Measurements from ENCODE around the gene ASB1.

Gene ASB1

DNA sequence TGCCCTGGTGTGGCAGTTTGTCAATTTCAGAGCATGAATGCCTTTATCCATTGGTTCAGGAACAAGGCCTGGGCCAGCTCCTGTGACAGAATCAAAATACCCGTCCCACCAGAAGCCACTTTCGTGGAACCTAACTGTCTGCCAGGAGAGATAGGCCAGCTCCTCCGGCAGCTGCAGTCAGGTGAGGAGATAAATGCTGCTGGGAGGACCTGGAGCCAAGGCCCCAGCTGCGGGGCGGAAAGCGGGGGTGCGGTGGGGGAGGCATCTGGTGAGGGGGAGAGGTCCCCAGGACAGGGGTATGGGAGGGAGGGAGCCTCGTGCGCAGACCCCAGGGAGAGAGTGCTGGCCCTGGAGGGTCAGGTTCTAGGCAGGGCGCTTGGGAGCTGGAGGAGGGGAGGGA, 4.4 kb upstream of the ASB1 start:
- DNase-seq (ENCODE audit: low read depth in 2 of 2, low spot score in 1 of 2) = no peak

DNA sequence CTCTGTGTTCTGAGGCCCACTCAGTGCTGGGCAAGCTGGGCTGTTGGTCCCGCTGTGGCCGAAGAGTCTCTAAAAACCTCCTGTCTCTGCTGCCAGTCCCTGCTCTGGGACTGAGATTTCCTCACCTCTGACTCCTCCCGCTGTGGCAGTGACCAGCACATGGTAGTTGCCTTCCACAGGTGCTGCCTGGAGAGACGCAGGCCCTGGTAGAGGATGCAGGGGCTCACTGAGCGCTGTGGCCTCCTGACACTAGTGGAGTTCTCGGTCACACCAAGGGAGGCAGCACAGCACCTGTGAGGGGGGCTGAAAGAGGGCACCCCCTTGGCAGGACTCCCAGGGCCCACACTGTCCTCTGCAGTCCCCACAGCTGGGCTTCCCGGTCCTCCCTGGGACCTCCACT, 3.8 kb upstream of the ASB1 start:
- DNase-seq (ENCODE audit: low read depth in 2 of 2, low spot score in 1 of 2) = no peak

DNA sequence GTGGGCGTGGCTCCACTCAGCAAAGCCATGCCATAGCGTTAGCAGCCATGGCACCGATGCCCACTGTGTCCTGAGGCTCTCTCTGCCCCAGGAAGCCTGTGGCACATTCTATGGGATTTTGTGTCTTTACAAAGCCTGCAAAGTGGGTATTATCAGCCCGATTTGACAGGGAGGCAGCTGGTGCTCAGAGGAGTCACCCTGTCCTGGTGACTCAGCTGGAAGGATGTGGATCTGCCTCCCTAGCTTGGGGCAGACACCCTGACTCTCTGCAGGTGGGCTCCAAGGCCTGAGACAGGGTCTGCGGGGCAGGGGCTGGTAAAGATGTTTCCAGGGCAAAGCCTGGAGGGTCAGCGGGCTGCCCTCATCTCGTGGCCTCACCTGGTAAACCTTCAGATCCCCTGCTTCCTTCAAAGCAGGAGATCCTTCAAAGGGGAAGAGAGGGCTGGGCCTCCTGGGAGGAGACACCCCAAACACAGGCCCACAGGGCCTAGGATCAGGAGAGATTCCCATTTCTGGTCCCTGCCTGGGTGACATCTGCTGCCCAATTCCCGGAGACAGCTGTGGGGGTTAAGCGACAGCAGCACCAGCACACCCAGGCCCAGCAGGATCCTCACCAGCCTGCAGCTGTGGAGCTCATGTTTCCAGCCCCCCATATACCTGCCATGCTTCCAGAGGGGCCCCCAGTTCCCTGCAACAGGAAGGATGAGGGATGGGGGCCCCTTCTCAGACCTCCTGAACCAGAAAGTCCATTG, 3.0 kb upstream of the ASB1 start:
- no peak for DNase-seq (ENCODE audit: low read depth in 2 of 2, low spot score in 1 of 2)

DNA sequence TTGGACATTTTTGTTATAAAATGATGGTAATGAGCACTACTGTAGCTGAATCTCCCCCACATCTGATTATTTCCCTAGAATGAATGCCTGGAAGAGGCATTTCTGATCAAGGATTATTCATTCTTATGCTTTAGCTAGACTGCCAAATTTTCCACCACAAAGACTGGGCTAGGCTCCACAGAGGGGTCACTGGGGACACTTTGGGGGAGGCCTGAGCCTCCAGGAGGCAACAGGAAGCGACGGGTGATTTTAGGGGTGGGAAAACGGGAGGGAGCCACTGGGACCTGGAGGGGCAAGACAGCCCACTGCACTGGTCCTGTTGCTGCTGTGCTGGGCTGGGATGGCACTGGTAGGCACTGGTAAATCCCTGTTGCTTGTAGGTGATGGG, 2.4 kb upstream of the ASB1 start:
- no peak for DNase-seq (ENCODE audit: low read depth in 2 of 2, low spot score in 1 of 2)

DNA sequence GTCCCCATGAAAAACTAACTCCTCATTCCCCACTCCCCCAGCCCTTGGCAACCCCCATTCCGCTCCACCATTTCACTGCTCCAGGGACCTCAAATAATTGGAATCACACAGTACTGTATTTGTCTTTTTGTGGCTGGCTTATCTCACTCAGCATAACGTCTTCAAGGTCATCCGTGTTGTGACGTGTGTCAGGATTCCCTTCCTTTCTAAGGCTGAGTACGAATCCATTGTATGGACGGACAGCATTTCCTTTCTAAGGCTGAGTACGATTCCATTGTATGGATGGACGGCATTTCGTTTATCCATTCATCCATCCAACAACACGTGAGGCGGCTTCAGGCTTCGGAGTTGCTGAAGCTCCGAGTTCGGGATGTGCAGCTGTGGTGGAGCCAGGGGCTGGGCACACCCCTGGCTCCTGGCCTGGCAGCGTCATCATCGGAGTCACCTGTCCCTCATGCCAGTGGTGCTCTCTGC, 1.2 kb upstream of the ASB1 start:
- DNase-seq (ENCODE audit: low read depth in 2 of 2, low spot score in 1 of 2) = no peak

DNA sequence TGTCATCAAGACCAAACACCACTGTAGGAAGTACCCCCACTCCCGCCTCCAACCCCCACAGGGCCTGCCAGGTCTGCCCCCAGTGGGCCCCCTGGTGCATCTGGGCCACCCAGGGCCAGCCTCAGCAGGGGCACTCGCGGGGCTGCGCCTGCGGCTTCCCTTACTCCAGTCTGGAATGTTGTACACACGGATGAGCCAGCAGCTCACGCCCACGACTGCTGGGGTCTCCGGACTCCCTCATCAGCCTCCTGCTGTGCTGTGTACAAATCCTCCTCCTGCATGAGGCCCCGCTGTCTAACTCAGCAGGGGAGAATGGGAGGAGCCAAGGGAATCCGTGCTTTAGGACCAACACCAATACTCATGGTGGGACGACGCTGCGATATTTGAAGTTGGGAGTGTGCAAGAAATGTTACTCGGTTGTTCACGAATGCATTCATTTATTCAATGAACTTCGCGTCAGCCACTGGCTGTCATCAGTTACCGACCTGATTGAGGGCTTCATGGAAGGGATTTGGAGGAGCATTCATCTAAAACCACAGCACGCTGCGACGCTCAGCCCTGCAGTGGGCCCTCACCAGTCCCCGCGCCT, 654 bp upstream of the ASB1 start:
- DNase-seq (ENCODE audit: low read depth in 2 of 2, low spot score in 1 of 2) = no peak

DNA sequence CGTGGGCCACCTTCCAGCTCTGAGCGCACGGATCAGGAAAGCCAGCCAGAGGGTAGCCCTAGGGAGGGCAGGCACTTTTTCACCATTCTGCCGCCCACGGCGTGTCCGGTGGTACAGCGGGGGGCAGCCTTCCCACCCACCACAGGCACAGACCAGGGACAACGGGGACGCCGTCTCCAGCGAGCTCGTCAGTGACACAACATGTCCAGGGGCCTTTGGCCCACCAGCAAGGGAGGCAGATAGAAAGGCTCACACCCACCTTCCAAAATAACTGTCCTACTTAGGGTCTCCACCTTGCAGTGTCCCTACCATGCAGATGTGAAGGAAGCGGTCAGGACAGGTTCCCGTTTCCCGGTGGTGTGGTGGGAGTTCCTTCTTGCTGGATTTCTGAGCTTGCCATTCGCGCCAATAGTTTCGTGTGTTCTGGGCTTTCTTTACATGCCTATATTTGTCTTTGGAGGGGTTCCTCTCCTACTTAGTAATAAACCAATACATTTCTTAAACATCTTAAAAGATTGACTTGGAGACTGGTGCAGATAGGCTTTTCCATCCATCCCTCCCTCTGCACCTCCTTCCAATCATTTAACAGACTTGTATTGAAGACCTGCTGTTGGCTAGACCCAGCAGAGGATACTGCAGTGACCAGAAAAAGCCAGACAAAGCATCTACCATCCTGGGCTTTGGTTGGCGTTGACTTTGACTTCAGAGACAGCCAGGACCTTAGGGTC, 872 bp downstream of the ASB1 start:
- no peak for DNase-seq (ENCODE audit: low read depth in 2 of 2, low spot score in 1 of 2)

DNA sequence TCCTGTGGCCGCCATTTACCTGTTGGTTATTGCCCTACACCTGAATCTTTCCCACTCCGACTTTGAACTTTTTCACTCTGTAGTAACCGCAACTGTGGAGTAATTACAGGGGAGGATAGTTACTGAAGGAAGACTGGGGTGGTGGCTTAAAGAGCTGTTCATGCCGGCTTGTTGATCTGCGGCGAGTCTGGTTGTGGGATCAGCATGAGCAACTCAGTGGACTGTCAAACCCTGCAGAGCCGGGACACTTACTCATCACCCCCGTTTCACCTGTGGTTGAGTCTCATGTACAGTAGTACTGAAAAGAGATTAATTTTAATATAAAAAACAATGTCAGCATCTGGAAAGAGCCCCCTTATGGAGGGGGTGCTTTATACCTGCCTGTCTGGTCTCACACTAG, 2.1 kb downstream of the ASB1 start:
- DNase-seq (ENCODE audit: low read depth in 2 of 2, low spot score in 1 of 2) = no peak

DNA sequence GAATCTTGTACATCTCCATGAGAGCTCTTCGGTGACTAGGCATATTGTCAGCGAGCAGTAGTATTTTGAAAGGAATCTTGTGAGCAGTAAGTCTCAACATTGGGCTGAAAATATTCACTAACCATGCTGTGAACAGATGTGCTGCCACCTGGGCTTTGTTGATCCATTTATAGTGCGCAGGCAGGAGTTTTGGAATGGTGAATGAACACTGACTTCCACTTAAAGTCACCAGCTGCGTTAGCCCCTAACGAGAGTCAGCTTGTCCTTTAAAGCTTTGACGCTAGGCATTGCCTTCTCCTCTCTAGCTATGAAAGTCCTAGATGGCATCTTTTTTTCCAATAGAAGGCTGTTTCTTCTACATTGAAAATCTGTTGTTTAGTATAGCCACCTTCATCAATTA, 4.1 kb downstream of the ASB1 start:
- DNase-seq (ENCODE audit: low read depth in 2 of 2, low spot score in 1 of 2) = no peak

DNA sequence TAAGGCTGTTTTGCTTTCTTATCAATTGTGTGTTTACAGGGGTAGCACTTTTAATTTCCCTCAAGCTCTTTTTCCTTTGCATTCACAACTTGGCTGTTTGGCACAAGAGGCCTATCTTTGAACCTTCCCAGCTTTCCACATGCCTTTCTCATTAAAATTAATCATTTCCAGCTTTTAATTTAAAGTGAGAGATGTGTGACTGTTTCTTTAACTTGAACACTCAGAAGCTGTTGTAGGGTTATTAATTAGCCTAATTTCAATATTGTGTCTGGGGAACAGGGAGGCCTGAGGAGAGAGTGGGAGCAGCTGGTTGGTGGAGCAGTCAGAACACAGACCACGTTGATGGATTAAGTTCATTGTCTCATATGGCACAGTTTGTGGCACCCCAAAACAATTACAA, 4.7 kb downstream of the ASB1 start:
- DNase-seq (ENCODE audit: low read depth in 2 of 2, low spot score in 1 of 2) = no peak

DNA sequence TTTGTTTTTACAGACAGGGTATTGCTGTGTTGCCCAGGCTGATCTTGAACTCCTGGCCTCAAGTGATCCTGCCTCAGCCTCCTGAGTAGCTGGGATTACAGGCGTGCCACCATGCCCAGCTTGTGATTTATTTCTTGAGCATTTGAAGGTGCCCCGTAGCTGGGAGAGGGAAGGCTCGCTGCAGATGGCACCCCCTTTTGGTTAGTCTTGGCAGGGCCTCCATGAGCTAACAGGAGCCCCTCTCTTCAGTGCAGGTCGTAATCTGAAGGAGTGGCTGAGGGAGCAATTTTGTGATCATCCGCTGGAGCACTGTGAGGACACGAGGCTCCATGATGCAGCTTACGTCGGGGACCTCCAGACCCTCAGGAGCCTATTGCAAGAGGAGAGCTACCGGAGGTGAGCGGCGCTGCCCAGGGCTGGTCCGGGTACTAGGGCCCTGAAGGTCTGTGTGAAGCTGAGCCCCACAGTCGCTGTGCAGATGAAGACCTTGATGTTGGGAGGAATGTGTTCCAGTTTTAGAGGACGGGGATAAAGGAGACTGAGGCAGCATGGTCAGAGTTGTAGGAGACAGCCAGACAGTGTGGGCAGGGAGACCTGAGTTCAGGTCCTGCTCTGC, 6.7 kb downstream of the ASB1 start:
- no peak for DNase-seq (ENCODE audit: low read depth in 2 of 2, low spot score in 1 of 2)

DNA sequence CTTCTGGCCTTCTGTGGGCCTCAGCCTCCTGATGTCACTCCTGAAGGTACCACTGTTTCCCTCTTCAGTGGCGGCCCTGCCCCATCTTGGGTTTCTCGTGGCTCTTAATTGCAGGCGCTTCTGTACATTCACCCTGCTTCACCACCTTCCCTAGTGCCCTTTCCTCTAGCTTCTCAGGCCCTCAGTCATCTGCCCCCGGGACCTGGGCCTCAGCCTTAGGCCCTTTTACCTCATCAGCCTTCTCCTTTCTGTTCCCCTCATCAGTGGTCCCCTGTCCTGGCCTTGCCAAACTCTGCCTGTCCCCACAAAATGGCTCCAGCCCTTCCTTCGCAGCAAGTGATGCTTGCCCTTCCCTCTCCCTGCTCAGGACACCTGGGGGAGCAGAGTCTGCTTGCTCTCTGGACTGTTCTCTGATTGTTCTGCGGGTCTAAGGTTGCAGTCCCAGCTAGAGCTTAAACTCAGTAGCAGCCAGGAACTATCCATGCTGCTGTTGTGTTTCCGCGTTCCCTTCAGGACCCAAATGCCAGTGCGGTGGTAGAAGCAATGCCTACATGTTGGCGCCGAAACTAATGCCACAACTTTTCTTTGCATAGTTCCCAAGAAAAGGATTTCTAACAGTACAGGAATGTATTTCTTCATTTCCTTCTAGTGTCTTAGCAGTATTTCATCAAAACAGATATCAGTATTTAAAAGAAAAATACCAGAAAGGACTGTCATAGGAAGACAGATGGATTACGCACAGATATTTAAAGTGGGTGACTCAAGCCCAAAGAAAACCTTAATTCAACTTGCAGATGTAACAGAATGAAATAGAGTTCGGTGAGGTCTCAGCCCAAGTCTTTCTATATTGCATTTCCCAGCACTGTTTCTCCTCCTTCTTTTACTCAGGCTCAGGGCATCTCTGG, 7.5 kb downstream of the ASB1 start:
- no peak for DNase-seq (ENCODE audit: low read depth in 2 of 2, low spot score in 1 of 2)

DNA sequence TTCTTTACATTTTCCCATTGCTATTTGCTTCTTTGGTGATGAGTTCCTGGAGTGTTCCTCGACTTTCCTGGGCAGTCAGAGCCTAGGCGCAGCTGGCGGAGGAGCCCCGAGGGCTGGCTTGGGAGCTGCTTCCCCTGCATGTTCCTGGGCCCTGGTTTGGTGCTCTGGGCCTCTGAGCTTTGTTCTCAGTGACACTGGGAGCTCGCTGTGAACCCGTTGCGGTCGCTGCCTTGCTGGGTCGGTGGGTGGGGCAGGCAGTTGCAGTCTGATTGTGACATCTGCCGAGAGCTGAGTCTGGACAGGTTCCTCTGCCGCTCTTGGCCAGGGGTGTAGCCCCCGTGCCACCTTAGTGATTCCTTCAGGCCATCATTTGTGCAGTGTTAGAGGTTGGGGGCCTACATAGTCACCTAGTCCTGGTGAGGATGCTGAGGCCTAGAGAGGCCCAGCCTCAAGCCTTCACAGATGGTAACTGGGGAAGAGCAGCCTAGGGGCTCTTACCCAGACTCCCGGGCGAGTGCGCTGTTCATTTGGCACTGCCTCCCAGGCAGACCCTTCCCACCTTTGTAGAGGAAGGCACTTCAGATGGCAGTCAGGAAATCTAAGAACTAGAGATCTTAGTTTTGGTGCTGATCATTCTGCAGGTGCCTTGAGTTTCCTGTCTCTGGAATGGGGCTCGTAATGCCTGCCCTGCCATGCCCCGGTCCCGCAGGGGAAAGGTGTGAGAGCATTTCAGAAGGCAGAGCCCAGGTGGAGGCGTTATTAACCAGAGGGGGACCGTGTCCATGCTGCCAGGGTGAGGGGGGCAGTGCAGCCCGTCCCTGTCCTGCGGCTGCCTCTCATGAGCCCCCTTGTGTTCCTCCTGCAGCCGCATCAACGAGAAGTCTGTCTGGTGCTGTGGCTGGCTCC, 8.4 kb downstream of the ASB1 start:
- no peak for DNase-seq (ENCODE audit: low read depth in 2 of 2, low spot score in 1 of 2)

DNA sequence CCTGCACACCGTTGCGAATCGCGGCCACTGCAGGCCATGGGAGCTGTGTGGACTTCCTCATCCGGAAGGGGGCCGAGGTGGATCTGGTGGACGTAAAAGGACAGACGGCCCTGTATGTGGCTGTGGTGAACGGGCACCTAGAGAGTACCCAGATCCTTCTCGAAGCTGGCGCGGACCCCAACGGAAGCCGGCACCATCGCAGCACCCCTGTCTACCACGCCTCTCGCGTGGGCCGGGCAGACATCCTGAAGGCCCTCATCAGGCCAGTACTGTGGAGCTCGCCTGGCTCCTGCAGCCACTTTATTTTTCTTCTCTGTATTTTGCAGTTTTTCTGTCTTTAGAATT, 9.0 kb downstream of the ASB1 start:
- no peak for DNase-seq (ENCODE audit: low read depth in 2 of 2, low spot score in 1 of 2)

DNA sequence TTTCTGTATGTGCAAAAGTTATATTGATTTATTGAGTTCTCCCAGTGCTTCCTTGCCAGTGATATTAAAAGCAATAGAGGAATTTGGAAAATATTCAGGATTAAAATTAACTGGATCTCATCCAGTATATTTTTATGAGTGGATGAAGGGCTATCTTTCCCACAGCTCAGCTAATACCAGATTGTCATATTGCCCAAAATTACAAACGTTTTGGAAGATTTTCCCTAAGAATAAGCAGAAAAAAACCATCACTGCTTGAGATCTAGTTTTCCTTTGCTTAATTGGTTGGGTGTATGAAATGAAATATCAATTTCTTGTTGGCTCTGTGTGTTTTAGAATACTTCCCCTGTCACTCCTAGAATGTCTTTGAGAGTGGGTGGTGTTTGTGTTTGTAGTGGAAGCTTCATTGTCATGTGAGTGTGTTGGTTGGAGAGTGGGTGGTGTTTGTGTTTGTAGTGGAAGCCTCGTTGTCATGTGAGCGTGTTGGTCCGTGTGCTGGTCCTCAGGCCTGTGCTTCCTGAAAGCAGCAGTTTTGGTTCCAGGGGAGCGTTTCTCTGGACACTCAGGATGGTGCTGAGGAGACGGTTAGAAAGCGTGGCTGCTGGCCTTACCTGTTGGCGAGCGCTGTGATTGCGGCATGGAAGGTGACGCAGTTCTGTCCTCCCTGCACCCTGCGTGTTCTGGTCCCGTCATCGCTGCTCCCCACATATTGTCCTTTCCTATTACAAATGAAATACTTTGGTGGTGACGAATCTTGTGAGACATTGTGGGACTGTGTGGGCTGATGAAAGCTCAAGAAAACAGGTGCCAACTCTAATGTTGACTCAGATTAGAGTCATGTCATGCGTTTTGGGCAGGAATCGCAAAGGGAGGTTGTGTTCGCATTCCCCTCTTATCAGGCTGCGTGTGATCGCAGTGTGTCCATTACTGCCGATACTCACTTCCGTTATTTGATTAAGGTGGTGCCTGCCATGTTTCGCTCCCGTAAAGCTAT, 12.4 kb downstream of the ASB1 start:
- DNase-seq (ENCODE audit: low read depth in 2 of 2, low spot score in 1 of 2) = no peak

DNA sequence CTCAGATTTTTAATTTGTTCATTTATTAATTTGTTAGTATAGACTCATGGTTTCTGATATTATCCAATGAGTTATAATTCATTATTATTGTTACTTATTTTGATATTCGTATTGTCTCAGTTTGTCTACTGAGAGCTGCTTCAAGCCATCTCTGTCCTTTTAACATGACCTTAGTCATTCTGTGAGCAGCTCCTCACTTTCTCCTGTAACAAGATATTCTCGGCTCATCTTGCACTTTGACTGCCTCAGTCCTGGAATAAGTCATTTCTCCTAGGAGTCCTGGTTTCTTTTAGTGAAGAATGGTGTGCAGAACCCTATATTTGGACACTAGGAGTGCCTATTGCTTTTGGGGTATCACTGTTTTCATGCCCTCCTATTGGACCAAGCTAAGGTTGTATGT, 13.2 kb downstream of the ASB1 start:
- DNase-seq (ENCODE audit: low read depth in 2 of 2, low spot score in 1 of 2) = no peak

DNA sequence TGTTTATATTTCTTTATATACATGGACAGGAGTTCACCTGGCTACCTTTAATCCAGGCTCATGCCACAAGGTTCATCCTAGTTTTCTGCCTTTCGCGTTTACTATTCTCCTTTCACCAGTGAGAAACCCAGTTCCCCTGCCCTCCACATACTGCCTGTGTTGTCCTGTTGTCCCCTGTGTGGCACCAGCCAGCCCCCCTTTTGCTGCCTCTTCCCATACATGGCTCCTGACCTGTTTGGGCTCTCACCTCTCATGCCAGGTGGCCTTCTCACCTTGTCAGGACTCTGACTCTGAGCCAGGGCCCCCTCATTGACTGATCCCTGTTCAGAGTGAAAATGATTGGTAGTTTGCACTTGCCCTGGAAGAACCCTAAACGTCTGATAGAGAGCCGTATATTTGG, 13.6 kb downstream of the ASB1 start:
- DNase-seq (ENCODE audit: low read depth in 2 of 2, low spot score in 1 of 2) = no peak

DNA sequence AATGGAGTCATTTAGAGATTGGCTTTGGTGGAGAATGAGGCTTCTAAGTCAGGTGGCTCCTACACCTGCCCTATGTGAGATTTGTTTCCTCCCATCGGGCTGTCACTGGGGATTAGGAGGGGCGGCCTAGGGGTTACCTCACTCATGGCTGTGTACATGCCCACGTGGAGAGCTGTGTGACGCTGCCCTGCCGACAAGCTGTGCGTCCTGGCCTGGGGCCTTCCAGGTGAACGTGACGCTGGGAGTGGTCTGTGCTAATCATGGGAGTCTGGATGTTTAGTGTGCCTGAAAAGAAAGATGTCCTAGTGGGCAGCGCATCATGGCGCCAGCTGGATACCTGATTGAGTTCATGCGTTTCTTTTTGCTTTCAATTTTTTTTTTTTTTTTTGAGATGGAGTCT, 14.0 kb downstream of the ASB1 start:
- DNase-seq (ENCODE audit: low read depth in 2 of 2, low spot score in 1 of 2) = no peak

All from stimulated activated CD8-positive, alpha-beta memory T cell treated with anti-CD3 and anti-CD28 coated beads, Interleukin-4, amount 100 ng/mL, for 1 hour (primary cell).